ENCODE results near the gene KCNMB3.

Gene KCNMB3

GRCh38 chr3:179236669-179237301 lies 14.1 kb downstream of the KCNMB3 start:
- Histone ChIP-seq H3K27ac (replicated peaks; ENCODE audit: low read length) (no peak overlapping the region), H3K18ac (ENCODE audit: low read length) (no peak overlapping the region), H3K4me2 (ENCODE audit: insufficient read depth, low read length, poor library complexity, severe bottlenecking) (no peak overlapping the region), H3K4ac (ENCODE audit: low read length) (no peak overlapping the region), H4K91ac (ENCODE audit: low read depth, low read length, poor library complexity) (no peak overlapping the region), H4K8ac (ENCODE audit: low read depth, low read length) (no peak overlapping the region), H2AK5ac (ENCODE audit: low read depth, low read length) (no peak overlapping the region), H2AFZ (ENCODE audit: low read length) (no peak overlapping the region), H3K14ac (ENCODE audit: low read length) (no peak overlapping the region), H2BK15ac (ENCODE audit: low read length) (no peak overlapping the region), H3K9me3 (replicated peaks in 1 of 2; ENCODE audit: control insufficient read depth in 2 of 2, insufficient read depth in 1 of 2, low read depth in 1 of 2, low read length in 2 of 2) (no peaks in the 10 kb centered on the region), H3K79me1 (ENCODE audit: low read depth, low read length) (no peaks in the 10 kb centered on the region), H3K4me3 (ENCODE audit: low read length in 2 of 2) (no peak overlapping the region), H3K9ac (ENCODE audit: low read depth, low read length, poor library complexity) (no peak overlapping the region), H3K23ac (ENCODE audit: low read depth, low read length, poor library complexity) (no peak overlapping the region), H2BK120ac (ENCODE audit: low read depth, low read length) (no peak overlapping the region), H2BK5ac (ENCODE audit: low read length) (no peak overlapping the region), H3K27me3 (ENCODE audit: control insufficient read depth in 3 of 3, insufficient read depth in 3 of 3, low read depth in 1 of 3, low read length in 3 of 3) (no peaks in the 10 kb centered on the region), H2BK12ac (ENCODE audit: low read length) (no peak overlapping the region), H3K36me3 (replicated peaks in 1 of 2; ENCODE audit: control insufficient read depth in 2 of 2, insufficient read depth in 2 of 2, low read length in 2 of 2) (peaks cover 0 to 23% of the 10 kb centered on the region in 2 donors), H3K4me1 (ENCODE audit: control insufficient read depth in 2 of 2, insufficient read depth in 1 of 2, low read depth in 1 of 2, low read length in 2 of 2) (no peaks in the 10 kb centered on the region)
- no peak for DNase-seq (ENCODE audit: low spot score)
- no CpG with 5 or more reads among the region's 2 CpGs for WGBS, 2 donors (ENCODE audit: extremely low coverage in 2 of 2, insufficient read length in 2 of 2, insufficient replicate concordance in 1 of 2)

- no peak overlapping the region for H2BK12ac ChIP-seq (ENCODE audit: low read length)
- no peak overlapping the region for H3K23ac ChIP-seq (ENCODE audit: low read depth, low read length, poor library complexity)
- H3K14ac ChIP-seq (ENCODE audit: low read length) = no peak overlapping the region
- no peak overlapping the region for H3K4me2 ChIP-seq (ENCODE audit: insufficient read depth, low read length, poor library complexity, severe bottlenecking)
- DNase-seq (ENCODE audit: low spot score) = no peak
- no peaks in the 10 kb centered on the region for H3K27me3 ChIP-seq (ENCODE audit: control insufficient read depth in 3 of 3, insufficient read depth in 3 of 3, low read depth in 1 of 3, low read length in 3 of 3)
- no peak overlapping the region for H4K8ac ChIP-seq (ENCODE audit: low read depth, low read length)
- no peak overlapping the region for H2BK15ac ChIP-seq (ENCODE audit: low read length)
- H3K4me3 ChIP-seq (ENCODE audit: low read length in 2 of 2) = no peak overlapping the region
- H3K36me3 ChIP-seq (replicated peaks in 1 of 2; ENCODE audit: control insufficient read depth in 2 of 2, insufficient read depth in 2 of 2, low read length in 2 of 2) = peaks cover 0 to 47% of the 10 kb centered on the region in 2 donors
- no peak overlapping the region for H2AFZ ChIP-seq (ENCODE audit: low read length)
- WGBS, 2 donors (ENCODE audit: extremely low coverage in 2 of 2, insufficient read length in 2 of 2, insufficient replicate concordance in 1 of 2) = no CpG with 5 or more reads among the region's 4 CpGs
- H2BK120ac ChIP-seq (ENCODE audit: low read depth, low read length) = no peak overlapping the region
- no peak overlapping the region for H3K4ac ChIP-seq (ENCODE audit: low read length)
- H3K27ac ChIP-seq (replicated peaks; ENCODE audit: low read length) = no peak overlapping the region
- H3K9ac ChIP-seq (ENCODE audit: low read depth, low read length, poor library complexity) = no peak overlapping the region
- peaks cover 0 to under 1% of the 10 kb centered on the region in 2 donors for H3K4me1 ChIP-seq (ENCODE audit: control insufficient read depth in 2 of 2, insufficient read depth in 1 of 2, low read depth in 1 of 2, low read length in 2 of 2)
- no peaks in the 10 kb centered on the region for H3K79me1 ChIP-seq (ENCODE audit: low read depth, low read length)
- no peak overlapping the region for H4K91ac ChIP-seq (ENCODE audit: low read depth, low read length, poor library complexity)
- H2AK5ac ChIP-seq (ENCODE audit: low read depth, low read length) = no peak overlapping the region
- peaks cover 0 to 3% of the 10 kb centered on the region in 2 donors for H3K9me3 ChIP-seq (replicated peaks in 1 of 2; ENCODE audit: control insufficient read depth in 2 of 2, insufficient read depth in 1 of 2, low read depth in 1 of 2, low read length in 2 of 2)
- H2BK5ac ChIP-seq (ENCODE audit: low read length) = no peak overlapping the region
- H3K18ac ChIP-seq (ENCODE audit: low read length) = no peak overlapping the region
Measured at GRCh38 chr3:179234199-179234598, 16.7 kb downstream of the KCNMB3 start.

- Histone ChIP-seq H3K79me1 (ENCODE audit: low read depth, low read length) (no peaks in the 10 kb centered on the region), H4K91ac (ENCODE audit: low read depth, low read length, poor library complexity) (no peak overlapping the region)
Measured at GRCh38 chr3:179233043-179233442, 17.9 kb downstream of the KCNMB3 start.

GRCh38 chr3:179229177-179229576 lies 21.7 kb downstream of the KCNMB3 start:
- DNase-seq (ENCODE audit: low spot score) = no peak
- no peaks in the 10 kb centered on the region for H3K79me1 ChIP-seq (ENCODE audit: low read depth, low read length)

More at GRCh38 chr3:179233043-179233442, 17.9 kb downstream of the KCNMB3 start:
- DNase-seq (ENCODE audit: low spot score) = no peak
- no CpG with 5 or more reads among the region's 3 CpGs for WGBS, 2 donors (ENCODE audit: extremely low coverage in 2 of 2, insufficient read length in 2 of 2, insufficient replicate concordance in 1 of 2)
- Histone ChIP-seq H3K23ac (ENCODE audit: low read depth, low read length, poor library complexity) (no peak overlapping the region), H2BK12ac (ENCODE audit: low read length) (no peak overlapping the region), H2BK15ac (ENCODE audit: low read length) (no peak overlapping the region), H3K4me3 (ENCODE audit: low read length in 2 of 2) (no peak overlapping the region), H3K36me3 (replicated peaks in 1 of 2; ENCODE audit: control insufficient read depth in 2 of 2, insufficient read depth in 2 of 2, low read length in 2 of 2) (peaks cover 0 to 56% of the 10 kb centered on the region in 2 donors), H3K27me3 (ENCODE audit: control insufficient read depth in 3 of 3, insufficient read depth in 3 of 3, low read depth in 1 of 3, low read length in 3 of 3) (no peaks in the 10 kb centered on the region), H3K4me2 (ENCODE audit: insufficient read depth, low read length, poor library complexity, severe bottlenecking) (no peak overlapping the region), H3K14ac (ENCODE audit: low read length) (no peak overlapping the region), H2BK120ac (ENCODE audit: low read depth, low read length) (no peak overlapping the region), H3K18ac (ENCODE audit: low read length) (no peak overlapping the region), H3K27ac (replicated peaks; ENCODE audit: low read length) (no peak overlapping the region), H2BK5ac (ENCODE audit: low read length) (no peak overlapping the region), H3K9me3 (replicated peaks in 1 of 2; ENCODE audit: control insufficient read depth in 2 of 2, insufficient read depth in 1 of 2, low read depth in 1 of 2, low read length in 2 of 2) (peaks cover 0 to 3% of the 10 kb centered on the region in 2 donors), H4K8ac (ENCODE audit: low read depth, low read length) (no peak overlapping the region), H2AFZ (ENCODE audit: low read length) (no peak overlapping the region), H2AK5ac (ENCODE audit: low read depth, low read length) (no peak overlapping the region), H3K4me1 (ENCODE audit: control insufficient read depth in 2 of 2, insufficient read depth in 1 of 2, low read depth in 1 of 2, low read length in 2 of 2) (peaks cover 0 to 3% of the 10 kb centered on the region in 2 donors), H3K9ac (ENCODE audit: low read depth, low read length, poor library complexity) (no peak overlapping the region), H3K4ac (ENCODE audit: low read length) (no peak overlapping the region)

More at GRCh38 chr3:179229177-179229576, 21.7 kb downstream of the KCNMB3 start:
- no peak overlapping the region for H3K4me3 ChIP-seq (ENCODE audit: low read length in 2 of 2)
- H2AK5ac ChIP-seq (ENCODE audit: low read depth, low read length) = no peak overlapping the region
- H3K9me3 ChIP-seq (replicated peaks in 1 of 2; ENCODE audit: control insufficient read depth in 2 of 2, insufficient read depth in 1 of 2, low read depth in 1 of 2, low read length in 2 of 2) = peaks cover 0 to 3% of the 10 kb centered on the region in 2 donors
- no peak overlapping the region for H3K18ac ChIP-seq (ENCODE audit: low read length)
- H3K36me3 ChIP-seq (replicated peaks in 1 of 2; ENCODE audit: control insufficient read depth in 2 of 2, insufficient read depth in 2 of 2, low read length in 2 of 2) = peaks cover 0 to 73% of the 10 kb centered on the region in 2 donors
- H2BK5ac ChIP-seq (ENCODE audit: low read length) = no peak overlapping the region
- no peak overlapping the region for H3K27ac ChIP-seq (replicated peaks; ENCODE audit: low read length)
- no peak overlapping the region for H4K8ac ChIP-seq (ENCODE audit: low read depth, low read length)
- no peak overlapping the region for H2BK120ac ChIP-seq (ENCODE audit: low read depth, low read length)
- no peak overlapping the region for H2BK15ac ChIP-seq (ENCODE audit: low read length)
- H3K23ac ChIP-seq (ENCODE audit: low read depth, low read length, poor library complexity) = no peak overlapping the region
- H3K9ac ChIP-seq (ENCODE audit: low read depth, low read length, poor library complexity) = no peak overlapping the region
- no peak overlapping the region for H4K91ac ChIP-seq (ENCODE audit: low read depth, low read length, poor library complexity)
- H3K27me3 ChIP-seq (ENCODE audit: control insufficient read depth in 3 of 3, insufficient read depth in 3 of 3, low read depth in 1 of 3, low read length in 3 of 3) = no peaks in the 10 kb centered on the region
- no peak overlapping the region for H2BK12ac ChIP-seq (ENCODE audit: low read length)
- no peak overlapping the region for H3K4ac ChIP-seq (ENCODE audit: low read length)
- H3K4me1 ChIP-seq (ENCODE audit: control insufficient read depth in 2 of 2, insufficient read depth in 1 of 2, low read depth in 1 of 2, low read length in 2 of 2) = peaks cover 0 to 3% of the 10 kb centered on the region in 2 donors
- no peak overlapping the region for H3K4me2 ChIP-seq (ENCODE audit: insufficient read depth, low read length, poor library complexity, severe bottlenecking)
- no CpG with 5 or more reads among the region's 5 CpGs for WGBS, 2 donors (ENCODE audit: extremely low coverage in 2 of 2, insufficient read length in 2 of 2, insufficient replicate concordance in 1 of 2)
- no peak overlapping the region for H3K14ac ChIP-seq (ENCODE audit: low read length)
- H2AFZ ChIP-seq (ENCODE audit: low read length) = no peak overlapping the region

Data from neuronal stem cell (in vitro differentiated cells).